Measurements from ENCODE around the gene ANKK1. TPM values are rescaled to one million over a fixed set of nuclear protein-coding genes. Genes with fewer than 3 reads are reported as not detected.

The ANKK1 gene
- total RNA-seq, 6 donors from 2014 or later, result 0.14 to 4.4 (median 2.2) TPM

DNA sequence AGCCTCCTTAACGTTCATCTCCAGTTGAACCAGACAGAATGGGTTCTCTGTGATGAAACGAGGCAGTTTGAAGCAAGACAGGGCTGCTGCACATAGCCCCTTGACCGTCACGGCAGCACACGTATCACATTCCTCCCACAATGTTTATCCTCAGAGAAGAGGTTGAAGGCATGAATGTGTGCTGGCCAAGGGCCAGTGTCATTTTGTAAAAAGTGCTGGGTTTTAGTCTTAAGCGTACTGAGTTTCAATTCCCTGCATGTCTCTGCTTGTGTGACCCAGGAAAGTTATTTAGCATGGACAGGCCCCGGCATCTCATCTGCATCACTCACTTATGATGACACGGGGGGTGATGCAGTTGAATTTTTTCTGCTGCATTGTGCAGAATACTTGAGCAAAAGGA, 41.6 kb upstream of the ANKK1 start:
- ATAC-seq (ENCODE audit: low FRiP score in 2 of 2) (no peak), DNase-seq (no peak)
- Histone ChIP-seq H3K9me3 (no peaks in the 10 kb centered on the region), H3K36me3 (peaks cover 11 to 59% (median 23%) of the 10 kb centered on the region in 4 donors), H3K4me3 (no peak overlapping the region), H3K27ac (no peak overlapping the region), H3K27me3 (no peaks in the 10 kb centered on the region), H3K4me1 (no peaks in the 10 kb centered on the region)
- TF ChIP-seq CTCF (IDR thresholded peaks at IDR 0.05) (no peak), POLR2A (IDR thresholded peaks at IDR 0.05) (no peak), POLR2AphosphoS5 (IDR thresholded peaks at IDR 0.05) (no peak), EP300 (IDR thresholded peaks at IDR 0.05) (no peak)
- WGBS, 2 donors, result 59 to 77% methylated on average over 8 of the region's 8 CpGs

DNA sequence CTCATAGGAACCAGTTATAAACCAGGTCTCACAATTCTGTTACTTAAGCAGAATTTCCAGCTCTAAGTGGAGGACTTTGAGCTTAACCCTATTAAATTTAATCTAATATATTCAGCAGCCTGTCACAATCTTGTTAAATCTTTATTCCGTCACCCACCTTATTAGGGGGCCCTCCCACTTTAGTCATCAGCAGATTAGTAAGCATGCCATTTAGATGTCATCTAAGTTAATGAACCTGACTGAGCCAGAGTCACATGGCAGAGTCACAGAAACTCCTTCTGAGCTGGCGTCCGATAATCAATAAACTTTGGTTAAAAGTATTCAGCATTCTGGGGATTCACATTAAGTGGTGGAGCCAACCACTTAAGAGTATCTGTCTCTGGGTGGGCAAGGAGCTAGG, 38.1 kb upstream of the ANKK1 start:
- Histone ChIP-seq H3K4me1 (no peaks in the 10 kb centered on the region), H3K9me3 (no peaks in the 10 kb centered on the region), H3K27ac (no peak overlapping the region), H3K36me3 (peaks cover 7 to 45% (median 26%) of the 10 kb centered on the region in 4 donors), H3K4me3 (no peak overlapping the region), H3K27me3 (no peaks in the 10 kb centered on the region)
- 98% methylated on average over 3 of the region's 3 CpGs for WGBS, 2 donors
- TF ChIP-seq POLR2A (IDR thresholded peaks at IDR 0.05), result no peak
- TF ChIP-seq EP300 (IDR thresholded peaks at IDR 0.05), result no peak
- no peak for TF ChIP-seq CTCF (IDR thresholded peaks at IDR 0.05)
- TF ChIP-seq POLR2AphosphoS5 (IDR thresholded peaks at IDR 0.05), result no peak
- no peak for ATAC-seq (ENCODE audit: low FRiP score in 2 of 2)
- no peak for DNase-seq

DNA sequence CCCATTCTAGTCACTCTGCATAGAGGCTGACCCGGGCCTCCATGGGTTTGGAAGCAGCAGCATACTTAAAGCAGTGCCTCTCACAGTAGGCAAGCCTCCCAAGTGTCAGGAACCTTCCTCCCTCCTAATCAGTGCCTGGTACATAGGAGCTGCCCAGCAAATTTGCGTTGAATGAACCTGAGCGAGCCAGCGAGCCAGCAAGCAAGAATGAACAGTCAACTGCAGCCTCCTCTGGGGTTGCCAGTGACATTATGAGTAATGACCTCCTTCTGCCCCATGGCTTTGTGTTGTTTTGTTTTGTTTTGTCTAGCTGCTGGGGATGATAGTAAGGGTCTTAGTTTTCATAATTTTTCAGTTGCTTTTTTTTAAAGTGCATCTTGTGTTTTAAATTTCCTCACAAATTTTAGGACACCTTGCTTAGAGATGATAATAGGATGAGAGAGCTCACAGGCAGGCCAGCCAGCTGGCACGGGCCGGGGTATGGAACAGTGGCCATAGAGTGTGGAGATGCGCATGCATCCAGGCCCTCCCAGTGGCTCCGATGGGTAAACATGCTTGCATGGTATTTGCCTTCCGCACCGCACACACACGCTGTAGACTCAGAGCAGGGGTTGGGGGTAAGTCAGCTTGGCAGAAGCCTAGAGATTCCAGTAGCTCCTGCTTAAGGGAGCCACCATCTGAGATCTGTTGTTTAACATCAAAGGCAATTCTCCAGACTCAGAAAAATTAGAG, 37.1 kb upstream of the ANKK1 start:
- Histone ChIP-seq H3K4me3 (no peak overlapping the region), H3K4me1 (no peaks in the 10 kb centered on the region), H3K9me3 (no peaks in the 10 kb centered on the region), H3K27ac (no peak overlapping the region), H3K27me3 (no peaks in the 10 kb centered on the region), H3K36me3 (peaks cover 7 to 44% (median 24%) of the 10 kb centered on the region in 4 donors)
- DNase-seq, result no peak
- no peak for ATAC-seq (ENCODE audit: low FRiP score in 2 of 2)
- TF ChIP-seq CTCF (IDR thresholded peaks at IDR 0.05), result no peak
- TF ChIP-seq EP300 (IDR thresholded peaks at IDR 0.05), result no peak
- TF ChIP-seq POLR2A (IDR thresholded peaks at IDR 0.05), result no peak
- no peak for TF ChIP-seq POLR2AphosphoS5 (IDR thresholded peaks at IDR 0.05)
- 77 to 88% methylated on average over 11 of the region's 11 CpGs for WGBS, 2 donors

- no peak overlapping the region for H3K27ac ChIP-seq
- peaks cover 0 to 4% (median under 1%) of the 10 kb centered on the region in 4 donors for H3K9me3 ChIP-seq
- no peaks in the 10 kb centered on the region for H3K27me3 ChIP-seq
- ATAC-seq (ENCODE audit: low FRiP score in 2 of 2) (no peak), DNase-seq (no peak)
- H3K4me3 ChIP-seq, result no peak overlapping the region
- H3K4me1 ChIP-seq, result no peaks in the 10 kb centered on the region
- WGBS, 2 donors, result 86% methylated on average over 3 of the region's 3 CpGs
- H3K36me3 ChIP-seq, result peaks cover 7 to 48% (median 27%) of the 10 kb centered on the region in 4 donors
- TF ChIP-seq POLR2AphosphoS5 (IDR thresholded peaks at IDR 0.05) (no peak), EP300 (IDR thresholded peaks at IDR 0.05) (no peak), POLR2A (IDR thresholded peaks at IDR 0.05) (no peak)
Measured at GRCh38 chr11:113351068-113351450, 36.5 kb upstream of the ANKK1 start.

- no peaks in the 10 kb centered on the region for H3K27me3 ChIP-seq
- TF ChIP-seq EP300 (IDR thresholded peaks at IDR 0.05) (no peak), POLR2A (IDR thresholded peaks at IDR 0.05) (no peak), CTCF (IDR thresholded peaks at IDR 0.05) (no peak), POLR2AphosphoS5 (IDR thresholded peaks at IDR 0.05) (no peak)
- H3K4me3 ChIP-seq, result no peak overlapping the region
- no peaks in the 10 kb centered on the region for H3K4me1 ChIP-seq
- ATAC-seq (ENCODE audit: low FRiP score in 2 of 2) (no peak), DNase-seq (no peak)
- no peak overlapping the region for H3K27ac ChIP-seq
- 89 to 92% methylated on average over 4 of the region's 4 CpGs for WGBS, 2 donors
- H3K9me3 ChIP-seq, result peaks cover 0 to 9% (median 5%) of the 10 kb centered on the region in 4 donors
- peaks cover 7 to 51% (median 30%) of the 10 kb centered on the region in 4 donors for H3K36me3 ChIP-seq
Measured at GRCh38 chr11:113351480-113351879, 36.1 kb upstream of the ANKK1 start.
